OCI-M2 (cell line): ENCODE results near the gene CFAP73.

Experiments
- DNase-seq: peaks from one replicate; lab custom pipeline; 2025; ENCODE audit not compliant: unreplicated experiment; lab: John Stamatoyannopoulos, UW

The CFAP73 gene

DNA sequence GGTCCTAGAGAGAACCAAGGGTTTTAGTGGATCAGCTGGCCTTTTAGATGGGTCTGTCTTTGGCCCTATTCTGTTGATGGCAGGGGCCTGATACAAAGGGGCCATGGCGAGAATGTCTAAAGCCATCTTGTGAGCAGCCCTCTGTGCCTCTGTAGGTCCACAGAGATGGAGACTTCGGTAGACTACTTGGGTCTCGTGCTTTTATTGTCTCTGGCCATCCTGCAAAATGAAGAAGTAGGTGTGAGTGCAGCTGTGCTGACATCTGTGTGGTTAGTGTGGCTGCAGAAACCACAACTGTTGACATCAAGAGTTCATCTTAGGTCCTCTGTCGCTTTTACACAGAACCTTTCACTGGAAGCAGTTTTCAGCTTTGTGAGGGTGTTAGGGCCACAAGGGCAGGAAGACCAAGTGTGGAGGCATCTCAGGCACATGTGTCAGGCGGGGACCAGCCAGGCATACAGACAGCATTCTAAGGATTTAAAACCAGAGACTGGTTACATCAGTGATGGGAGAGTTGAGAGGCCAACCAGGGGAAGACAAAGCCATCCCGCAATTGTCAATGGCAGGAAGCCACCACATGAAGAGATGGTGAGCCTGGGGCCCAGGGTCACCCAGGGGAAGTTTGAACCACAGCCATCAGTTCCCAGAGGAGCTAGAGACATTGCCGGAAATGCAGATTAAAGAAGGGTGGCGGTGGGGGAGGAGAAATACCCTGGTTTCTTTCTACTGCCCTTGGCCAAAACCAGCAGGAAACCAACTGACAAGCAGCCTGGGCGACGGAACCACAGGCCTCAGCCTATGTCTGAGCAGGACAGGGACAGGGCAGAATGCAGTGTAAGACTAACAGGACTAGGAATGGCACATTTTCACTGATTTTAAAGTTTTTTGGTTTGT lies 58.8 kb downstream of the CFAP73 start:
- no peak for DNase-seq
